Neural crest cell (in vitro differentiated cells): ENCODE results near the gene DUS2. TPM values are rescaled to one million over a fixed set of nuclear protein-coding genes. Genes with fewer than 3 reads are reported as not detected.

Source experiments
- DNase-seq: peaks from one replicate; pipeline ENCODE4 v3.0.0; 2021; ENCODE audit warnings: low read depth, mixed read lengths, low spot score
- H3K27ac Mint-ChIP-seq: one replicate; pipeline ENCODE4 v1.8.0; 2021; ENCODE audit warnings: mild to moderate bottlenecking, mixed read lengths; ENCODE audit not compliant: unreplicated experiment
- H3K27me3 Mint-ChIP-seq: 2 replicates; pipeline ENCODE4 v1.8.0; 2021; ENCODE audit warnings: low read depth, mild to moderate bottlenecking, mixed read lengths
- H3K36me3 Mint-ChIP-seq: 2 replicates; pipeline ENCODE4 v1.8.0; 2021; ENCODE audit warnings: low read depth, mild to moderate bottlenecking, mixed read lengths
- H3K4me1 Mint-ChIP-seq: 2 replicates; pipeline ENCODE4 v1.8.0; 2021; ENCODE audit warnings: mixed read lengths
- H3K4me3 Mint-ChIP-seq: one replicate; pipeline ENCODE4 v1.8.0; 2021; ENCODE audit warnings: mild to moderate bottlenecking, mixed read lengths
- H3K9me3 Mint-ChIP-seq: 2 replicates; pipeline ENCODE4 v1.8.0; 2021; ENCODE audit warnings: mixed read lengths
- total RNA-seq: library from RNA; stranded (reverse); gene quantifications from 2 replicates; pipeline ENCODE4 v1.2.1, GENCODE V29; 2021
- TF ChIP-seq, protein P1 (sequence below): fragments of 200-600 bp; sonication (generic); conservative IDR thresholded peaks from 2 replicates; pipeline ENCODE4 v1.5.0; 2021; ENCODE audit warnings: antibody characterized with exemption, mild to moderate bottlenecking

DUS2 gene
- total RNA-seq, 1 donor from 2014 or later: 28.4 TPM

DNA sequence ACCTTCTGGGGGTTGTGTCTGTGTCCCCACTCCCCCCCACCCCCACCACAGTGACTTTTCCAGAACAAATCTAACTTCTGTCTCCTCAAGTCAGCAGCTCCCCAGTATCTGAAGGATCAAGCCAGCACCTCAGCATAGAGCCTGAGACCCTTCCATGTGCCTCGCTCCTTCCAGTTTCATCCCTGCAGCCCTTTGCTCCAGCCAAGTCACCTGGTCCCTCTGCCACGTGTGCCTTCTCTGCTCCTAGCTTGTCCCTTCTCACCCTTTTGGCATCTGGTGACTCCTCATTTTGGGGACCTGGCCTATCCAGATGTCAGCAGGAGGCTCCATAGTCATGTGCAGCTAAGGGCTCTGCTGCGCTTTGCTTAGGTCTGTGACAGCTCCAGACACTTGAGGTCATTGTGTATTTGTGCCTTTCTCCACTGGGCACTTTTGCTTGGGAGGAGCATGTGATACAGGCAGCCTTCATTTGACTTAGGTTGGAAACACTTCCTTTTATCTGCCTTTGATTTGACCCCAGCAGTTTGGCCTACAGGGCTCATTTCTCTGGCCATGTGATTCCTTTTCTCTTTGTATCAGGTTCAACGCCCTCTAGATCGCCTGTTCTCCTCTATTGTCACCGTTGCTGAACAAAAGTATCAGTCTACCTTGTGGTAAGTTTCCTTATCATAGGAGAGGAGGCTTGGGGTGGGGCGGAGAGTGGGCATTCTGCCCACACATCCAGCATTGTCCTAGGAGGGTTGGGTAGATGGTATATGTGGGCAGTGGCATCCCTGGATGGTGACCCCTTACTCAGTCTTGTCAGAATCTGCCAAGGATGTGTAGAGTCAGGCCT lies 55.0 kb downstream of the DUS2 start:
- TF ChIP-seq, protein P1, sequence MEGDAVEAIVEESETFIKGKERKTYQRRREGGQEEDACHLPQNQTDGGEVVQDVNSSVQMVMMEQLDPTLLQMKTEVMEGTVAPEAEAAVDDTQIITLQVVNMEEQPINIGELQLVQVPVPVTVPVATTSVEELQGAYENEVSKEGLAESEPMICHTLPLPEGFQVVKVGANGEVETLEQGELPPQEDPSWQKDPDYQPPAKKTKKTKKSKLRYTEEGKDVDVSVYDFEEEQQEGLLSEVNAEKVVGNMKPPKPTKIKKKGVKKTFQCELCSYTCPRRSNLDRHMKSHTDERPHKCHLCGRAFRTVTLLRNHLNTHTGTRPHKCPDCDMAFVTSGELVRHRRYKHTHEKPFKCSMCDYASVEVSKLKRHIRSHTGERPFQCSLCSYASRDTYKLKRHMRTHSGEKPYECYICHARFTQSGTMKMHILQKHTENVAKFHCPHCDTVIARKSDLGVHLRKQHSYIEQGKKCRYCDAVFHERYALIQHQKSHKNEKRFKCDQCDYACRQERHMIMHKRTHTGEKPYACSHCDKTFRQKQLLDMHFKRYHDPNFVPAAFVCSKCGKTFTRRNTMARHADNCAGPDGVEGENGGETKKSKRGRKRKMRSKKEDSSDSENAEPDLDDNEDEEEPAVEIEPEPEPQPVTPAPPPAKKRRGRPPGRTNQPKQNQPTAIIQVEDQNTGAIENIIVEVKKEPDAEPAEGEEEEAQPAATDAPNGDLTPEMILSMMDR: no peak
- no peak for DNase-seq
- H3K27me3 Mint-ChIP-seq: no peaks in the 10 kb centered on the region
- no peaks in the 10 kb centered on the region for H3K9me3 Mint-ChIP-seq
- H3K4me3 Mint-ChIP-seq: no peak overlapping the region
- peaks cover 15% of the 10 kb centered on the region for H3K36me3 Mint-ChIP-seq
- peak overlapping the region; percentile 71 for H3K27ac Mint-ChIP-seq
- H3K4me1 Mint-ChIP-seq: peaks cover 6% of the 10 kb centered on the region

- Mint-ChIP-seq H3K27ac (no peak overlapping the region), H3K4me1 (peaks cover 14% of the 10 kb centered on the region), H3K9me3 (no peaks in the 10 kb centered on the region), H3K4me3 (no peak overlapping the region), H3K36me3 (peaks cover 14% of the 10 kb centered on the region), H3K27me3 (no peaks in the 10 kb centered on the region)
- TF ChIP-seq, protein P1: no peak
- DNase-seq: no peak
Observed at GRCh38 chr16:68078701-68079375, 55.8 kb downstream of the DUS2 start.

- Mint-ChIP-seq H3K4me3 (peak overlapping the region; percentile 27), H3K9me3 (no peaks in the 10 kb centered on the region), H3K36me3 (peaks cover 11% of the 10 kb centered on the region), H3K27ac (no peak overlapping the region), H3K27me3 (no peaks in the 10 kb centered on the region), H3K4me1 (peaks cover 18% of the 10 kb centered on the region)
- DNase-seq: no peak
- TF ChIP-seq, protein P1: no peak
Observed at GRCh38 chr16:68079376-68079625, 56.2 kb downstream of the DUS2 start.

- peaks cover 19% of the 10 kb centered on the region for H3K4me1 Mint-ChIP-seq
- H3K9me3 Mint-ChIP-seq: no peaks in the 10 kb centered on the region
Observed at GRCh38 chr16:68079626-68080344, 56.7 kb downstream of the DUS2 start.

More at GRCh38 chr16:68079626-68080344, 56.7 kb downstream of the DUS2 start:
- Mint-ChIP-seq H3K36me3 (peaks cover 11% of the 10 kb centered on the region), H3K4me3 (peak overlapping the region; percentile 27), H3K27me3 (no peaks in the 10 kb centered on the region), H3K27ac (peak overlapping the region; percentile 87)
- TF ChIP-seq, protein P1: no peak
- DNase-seq: no peak
